IMR-90 (cell line): ENCODE data around the gene VASN. TPM values are rescaled to one million over a fixed set of nuclear protein-coding genes. Genes with fewer than 3 reads are reported as not detected.
A peak's percentile ranks its signal among the peaks of the same experiment; 100 is the strongest.

Source experiments
- ATAC-seq: fragments of 200-7000 bp; cut with Tn5 transposase; 2 replicates; pipeline ENCODE4 v1.9.1; 2020; ENCODE audit warnings: low read depth, mild to moderate bottlenecking, moderate library complexity
- BruUV-seq: library from RNA; stranded (reverse); fragments of 400-500 nt; replicated peaks from 2 replicates; lab custom pipeline; 2021; lab: Mats Ljungman, UMichigan
- CTCF ChIA-PET: fragments of 300-600 bp; formaldehyde crosslinking; extraction: SDS; loops from one replicate; lab custom pipeline; 2021; ENCODE audit warnings: antibody characterized with exemption; lab: Yijun Ruan, JAX
- POLR2A ChIA-PET: fragments of 300-600 bp; sonication (Branson Sonifier 250); formaldehyde crosslinking; loops from one replicate; lab custom pipeline; 2022; ENCODE audit warnings: antibody characterized with exemption; ENCODE audit not compliant: unreplicated experiment; lab: Charles Lee
- DNase-seq: peaks from one replicate; pipeline ENCODE4 v3.0.0; 2013
- H2AFZ ChIP-seq: replicated peaks from 2 replicates; pipeline ENCODE3; 2013; ENCODE audit warnings: low read length, mild to moderate bottlenecking; ENCODE audit not compliant: poor library complexity
- H2AK5ac ChIP-seq: 2 replicates; pipeline ENCODE4 v1.6.1; 2013; ENCODE audit warnings: low read depth, low read length, inconsistent platforms
- H2AK9ac ChIP-seq: replicated peaks from 2 replicates; pipeline ENCODE3; 2013; ENCODE audit warnings: mild to moderate bottlenecking, low read depth, low read length, moderate library complexity; ENCODE audit not compliant: poor library complexity
- H2BK120ac ChIP-seq: 2 replicates; pipeline ENCODE4 v1.6.1; 2013; ENCODE audit warnings: low read depth, low read length, inconsistent platforms
- H2BK15ac ChIP-seq: 3 replicates; pipeline ENCODE4 v1.6.1; 2013; ENCODE audit warnings: low read depth, low read length, inconsistent platforms
- H2BK20ac ChIP-seq: 2 replicates; pipeline ENCODE4 v1.6.1; 2013; ENCODE audit warnings: low read depth, mild to moderate bottlenecking, inconsistent platforms, low read length, moderate library complexity
- H2BK5ac ChIP-seq: 2 replicates; pipeline ENCODE4 v1.6.1; 2013; ENCODE audit warnings: mild to moderate bottlenecking, low read depth, low read length, inconsistent platforms; ENCODE audit not compliant: poor library complexity, severe bottlenecking
- H3K14ac ChIP-seq: replicated peaks from 2 replicates; pipeline ENCODE4 v1.6.1; 2013; ENCODE audit warnings: low read depth, low read length, inconsistent platforms
- H3K18ac ChIP-seq: 2 replicates; pipeline ENCODE4 v1.6.1; 2013; ENCODE audit warnings: low read depth, low read length, control low read depth
- H3K23ac ChIP-seq: 2 replicates; pipeline ENCODE4 v1.6.1; 2013; ENCODE audit warnings: low read depth, low read length, inconsistent platforms
- H3K27ac ChIP-seq: 2 replicates; pipeline ENCODE4 v1.5.1; 2013; ENCODE audit warnings: mild to moderate bottlenecking, control low read depth, low read length; ENCODE audit not compliant: insufficient read depth
- H3K27me3 ChIP-seq: 2 replicates; pipeline ENCODE4 v1.6.1; 2013; ENCODE audit warnings: low read length; ENCODE audit not compliant: control insufficient read depth, insufficient read depth
- H3K36me3 ChIP-seq: 2 replicates; pipeline ENCODE4 v1.6.1; 2013; ENCODE audit warnings: low read length, mixed read lengths; ENCODE audit not compliant: control insufficient read depth, insufficient read depth
- H3K4ac ChIP-seq: 2 replicates; pipeline ENCODE4 v1.6.1; 2013; ENCODE audit warnings: low read depth, low read length, inconsistent platforms
- H3K4me1 ChIP-seq: 2 replicates; pipeline ENCODE4 v1.6.1; 2013; ENCODE audit warnings: low read length, mixed read lengths; ENCODE audit not compliant: control insufficient read depth, insufficient read depth
- H3K4me2 ChIP-seq: 2 replicates; pipeline ENCODE4 v1.6.1; 2013; ENCODE audit warnings: low read depth, mild to moderate bottlenecking, control low read depth, low read length, moderate library complexity
- H3K4me3 ChIP-seq: 2 replicates; pipeline ENCODE4 v1.5.1; 2013; ENCODE audit warnings: low read depth, mild to moderate bottlenecking, control low read depth, low read length, moderate library complexity; ENCODE audit not compliant: insufficient read depth
- H3K56ac ChIP-seq: 2 replicates; pipeline ENCODE4 v1.6.1; 2013; ENCODE audit warnings: low read length, inconsistent platforms; ENCODE audit not compliant: insufficient read depth; ENCODE audit errors: extremely low read depth
- H3K79me1 ChIP-seq, 2 experiments: 2 replicates each; pipeline ENCODE4 v1.6.1; 2013; ENCODE audit warnings: low read length in 2 of 2, inconsistent platforms in 1 of 2, low read depth in 1 of 2
- H3K9ac ChIP-seq: 2 replicates; pipeline ENCODE4 v1.6.1; 2013; ENCODE audit warnings: low read depth, low read length, control low read depth
- H3K9me1 ChIP-seq: 2 replicates; pipeline ENCODE4 v1.6.1; 2013; ENCODE audit warnings: low read length, inconsistent platforms; ENCODE audit not compliant: insufficient read depth
- H3K9me3 ChIP-seq: 2 replicates; pipeline ENCODE4 v1.6.1; 2013; ENCODE audit warnings: low read length; ENCODE audit not compliant: control insufficient read depth, insufficient read depth
- H4K20me1 ChIP-seq: 2 replicates; pipeline ENCODE4 v1.6.1; 2013; ENCODE audit warnings: low read length, inconsistent platforms; ENCODE audit not compliant: insufficient read depth
- H4K5ac ChIP-seq: 2 replicates; pipeline ENCODE4 v1.6.1; 2013; ENCODE audit warnings: mild to moderate bottlenecking, low read depth, low read length, control low read depth
- H4K8ac ChIP-seq, 2 experiments: 2 replicates each; pipeline ENCODE4 v1.6.1; 2013; ENCODE audit warnings: low read depth in 2 of 2, low read length in 2 of 2, control low read depth in 1 of 2, inconsistent platforms in 1 of 2
- H4K91ac ChIP-seq: 2 replicates; pipeline ENCODE4 v1.6.1; 2013; ENCODE audit warnings: low read depth, low read length, inconsistent platforms; ENCODE audit not compliant: insufficient read depth
- RCOR1 ChIP-seq: IDR thresholded peaks from 2 replicates; pipeline ENCODE4 v1.6.1; 2012; ENCODE audit warnings: mild to moderate bottlenecking, low read length, improper control_type of control experiment; ENCODE audit not compliant: insufficient replicate concordance
- WGBS, 2 experiments: methylation state at CpG; one replicate each; pipeline versions ENCODE4 v1.1.5 to v1.1.7; 2013; ENCODE audit warnings: missing lambda C conversion rate in 2 of 2; ENCODE audit not compliant: insufficient read length in 1 of 2; ENCODE audit errors: extremely low coverage in 2 of 2; 5-methylcytosine and 5-hydroxymethylcytosine counted together
- dilution Hi-C: fragments of 300-500 bp; cut with HindIII; formaldehyde crosslinking; loops from one replicate; pipeline ENCODE4 v1.14.3; 2018; ENCODE audit warnings: low sequenced_read_pairs; ENCODE audit not compliant: unreplicated experiment
- in situ Hi-C: fragments of 300-500 bp; cut with MboI; formaldehyde crosslinking; loops from 3 replicates; pipeline ENCODE4 v1.14.3; 2019; ENCODE audit warnings: low sequenced_read_pairs, inconsistent platforms, mixed read lengths
- intact Hi-C: fragments of 100-400 bp; cut with micrococcal nuclease; formaldehyde crosslinking; loops from 2 replicates; pipeline ENCODE4 v1.10.0; 2022
- polyA plus RNA-seq, 3 experiments: library from polyadenylated mRNA; depleted of rRNA; stranded (reverse); fragments of >200 nt; gene quantifications; 2 replicates each; pipeline ENCODE4 v1.2.3, GENCODE V29; 2012; ENCODE audit warnings: low replicate concordance in 1 of 3
- total RNA-seq: library from RNA; depleted of rRNA; stranded (reverse); fragments of >200 nt; gene quantifications from 2 replicates; pipeline ENCODE4 v1.2.3, GENCODE V29; 2012
- TF ChIP-seq, protein P1 (sequence below): fragments of 150-350 bp; IDR thresholded peaks from 2 replicates; pipeline ENCODE4 v1.6.1; 2017; ENCODE audit warnings: mild to moderate bottlenecking, antibody characterized with exemption, low read length, low read depth
- TF ChIP-seq, protein P2 (sequence below): conservative IDR thresholded peaks from 2 replicates; pipeline ENCODE4 v1.5.1; 2012; ENCODE audit warnings: mild to moderate bottlenecking, low read depth, low read length, improper control_type of control experiment

The VASN gene
- total and polyA plus RNA-seq, 2 of the 4 experiments (the other 2 are of a cell fraction): 9.3 to 87.2 TPM

DNA sequence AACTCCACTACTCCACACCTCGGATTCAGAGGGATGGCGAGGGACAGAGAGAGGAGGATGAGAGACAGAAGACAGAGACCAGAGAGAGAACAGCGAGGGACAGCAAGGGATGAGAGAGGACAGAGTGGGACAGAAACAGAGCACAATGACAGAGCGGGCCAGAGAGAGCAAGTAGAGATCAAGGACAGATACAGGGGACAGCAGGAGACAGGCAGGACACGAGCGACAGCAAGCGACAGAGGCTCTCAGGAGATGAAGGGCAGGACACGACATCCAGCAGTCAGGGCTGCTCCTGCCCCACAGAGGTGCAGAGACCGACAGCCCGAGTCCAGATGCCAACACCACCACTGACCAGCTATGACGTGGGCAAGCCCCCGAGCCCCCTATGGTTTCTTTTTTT lies 29.9 kb downstream of the VASN start:
- BruUV-seq: no TSS peak
- Histone ChIP-seq H3K36me3 (peaks cover 23% of the 10 kb centered on the region), H3K9ac (no peak overlapping the region), H3K4me2 (no peak overlapping the region), H3K27ac (no peak overlapping the region), H3K23ac (no peak overlapping the region), H3K56ac (no peak overlapping the region), H2AFZ (no peak overlapping the region), H3K9me1 (no peaks in the 10 kb centered on the region), H2BK15ac (no peak overlapping the region), H3K79me1 (peaks cover 0 to 10% of the 10 kb centered on the region in 2 experiments; a peak in 1 of 4 replicates), H2BK20ac (no peak overlapping the region), H3K9me3 (no peaks in the 10 kb centered on the region), H4K8ac (no peak overlapping the region), H4K91ac (no peak overlapping the region), H2AK5ac (peak overlapping the region; percentile 52; the same call in 1 of the 2 replicates), H2BK5ac (no peak overlapping the region), H4K20me1 (peaks cover 15% of the 10 kb centered on the region), H3K4me3 (no peak overlapping the region), H4K5ac (no peak overlapping the region), H3K27me3 (no peaks in the 10 kb centered on the region), H3K18ac (no peak overlapping the region), H3K4ac (no peak overlapping the region), H2BK120ac (no peak overlapping the region), H2AK9ac (no peak overlapping the region), H3K14ac (no peak overlapping the region), H3K4me1 (peaks cover 2% of the 10 kb centered on the region; the same call in 1 of the 2 replicates)
- dilution Hi-C loops (no loop called here), in situ Hi-C loops (no loop called here), intact Hi-C loops (loop anchor here (5.0 kb wide), 1 partner anchor 129 kb away; the partner anchor contains the start of gene TFAP4)
- WGBS, 2 experiments: 100% methylated on average over 2 of the region's 12 CpGs; no CpG with 5 or more reads in 1 of the 2 experiments
- ATAC-seq: no peak
- ChIA-PET POLR2A (no interaction called here), CTCF (interaction anchor here (0.6 to 2.0 kb wide), 6 partner anchors 9 to 49 kb away, joined by 4 to 13 read pairs (median 8); partner anchors contain the start of gene PAM16)
- DNase-seq: no peak
- TF ChIP-seq, protein P1, sequence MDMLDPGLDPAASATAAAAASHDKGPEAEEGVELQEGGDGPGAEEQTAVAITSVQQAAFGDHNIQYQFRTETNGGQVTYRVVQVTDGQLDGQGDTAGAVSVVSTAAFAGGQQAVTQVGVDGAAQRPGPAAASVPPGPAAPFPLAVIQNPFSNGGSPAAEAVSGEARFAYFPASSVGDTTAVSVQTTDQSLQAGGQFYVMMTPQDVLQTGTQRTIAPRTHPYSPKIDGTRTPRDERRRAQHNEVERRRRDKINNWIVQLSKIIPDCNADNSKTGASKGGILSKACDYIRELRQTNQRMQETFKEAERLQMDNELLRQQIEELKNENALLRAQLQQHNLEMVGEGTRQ: no peak
- no peak for TF ChIP-seq RCOR1
- TF ChIP-seq, protein P2, sequence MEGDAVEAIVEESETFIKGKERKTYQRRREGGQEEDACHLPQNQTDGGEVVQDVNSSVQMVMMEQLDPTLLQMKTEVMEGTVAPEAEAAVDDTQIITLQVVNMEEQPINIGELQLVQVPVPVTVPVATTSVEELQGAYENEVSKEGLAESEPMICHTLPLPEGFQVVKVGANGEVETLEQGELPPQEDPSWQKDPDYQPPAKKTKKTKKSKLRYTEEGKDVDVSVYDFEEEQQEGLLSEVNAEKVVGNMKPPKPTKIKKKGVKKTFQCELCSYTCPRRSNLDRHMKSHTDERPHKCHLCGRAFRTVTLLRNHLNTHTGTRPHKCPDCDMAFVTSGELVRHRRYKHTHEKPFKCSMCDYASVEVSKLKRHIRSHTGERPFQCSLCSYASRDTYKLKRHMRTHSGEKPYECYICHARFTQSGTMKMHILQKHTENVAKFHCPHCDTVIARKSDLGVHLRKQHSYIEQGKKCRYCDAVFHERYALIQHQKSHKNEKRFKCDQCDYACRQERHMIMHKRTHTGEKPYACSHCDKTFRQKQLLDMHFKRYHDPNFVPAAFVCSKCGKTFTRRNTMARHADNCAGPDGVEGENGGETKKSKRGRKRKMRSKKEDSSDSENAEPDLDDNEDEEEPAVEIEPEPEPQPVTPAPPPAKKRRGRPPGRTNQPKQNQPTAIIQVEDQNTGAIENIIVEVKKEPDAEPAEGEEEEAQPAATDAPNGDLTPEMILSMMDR: no peak
